Measurements from ENCODE around the gene CCDC106. TPM values are rescaled to one million over a fixed set of nuclear protein-coding genes. Genes with fewer than 3 reads are reported as not detected.

Gene CCDC106
- total RNA-seq, 1 experiment from 2014 or later, result 19.9 TPM

- DNase-seq, result peak; percentile 95
- H3K23me2 ChIP-seq (ENCODE audit: insufficient read length, low read depth, low read length, poor library complexity, severe bottlenecking), result peaks cover 22% of the 10 kb centered on the region
- no peak overlapping the region for H2AFZ ChIP-seq (ENCODE audit: low read length)
- H2AK5ac ChIP-seq (ENCODE audit: insufficient read length, low read length), result no peak overlapping the region
- no peak overlapping the region for H2BK5ac ChIP-seq (ENCODE audit: insufficient read length, low read length)
- Mint-ChIP-seq H3K4me3 (peak overlapping the region; percentile 93 to 94), H3K9me3 (peaks cover 0 to 3% of the 10 kb centered on the region in 2 experiments; a peak in 3 of 5 replicates), H3K36me3 (ENCODE audit: insufficient read depth in 1 of 3, low read depth in 3 of 3) (peaks cover 9 to 54% (median 31%) of the 10 kb centered on the region in 3 experiments), H3K27me3 (ENCODE audit: low read depth) (no peaks in the 10 kb centered on the region; the same call in 1 of the 2 replicates), H3K27ac (peak overlapping the region; percentile 99 to 100 (median 100)), H3K4me1 (peaks cover 28 to 32% of the 10 kb centered on the region in 2 experiments)
- H3K27me3 ChIP-seq (ENCODE audit: insufficient read depth, low read length), result no peaks in the 10 kb centered on the region
- H4K91ac ChIP-seq (ENCODE audit: insufficient read length, low read depth, low read length), result no peak overlapping the region
- no peak overlapping the region for H2BK12ac ChIP-seq (ENCODE audit: insufficient read length, low read depth, low read length)
- TF ChIP-seq CTCF (conservative IDR thresholded peaks at IDR 0.05), result peak; percentile 100
- no peak overlapping the region for H4K8ac ChIP-seq (replicated peaks; ENCODE audit: insufficient read length, low read depth, low read length)
- no CpG with 5 or more reads among the region's 57 CpGs for WGBS (ENCODE audit: extremely low coverage, insufficient read length, low lambda C conversion rate)
- H3K56ac ChIP-seq (ENCODE audit: insufficient read length, low read depth, low read length), result no peak overlapping the region
- H3K9ac ChIP-seq (ENCODE audit: extremely low read depth, insufficient read length, low read length), result peak overlapping the region; percentile 85
- peak overlapping the region; percentile 78 for H3K18ac ChIP-seq (ENCODE audit: insufficient read length, low read depth, low read length)
- H2BK15ac ChIP-seq (ENCODE audit: low read depth, low read length), result no peak overlapping the region
- peak overlapping the region; percentile 79 for H2BK120ac ChIP-seq (ENCODE audit: low read depth, low read length, poor library complexity, severe bottlenecking)
- H3K27ac ChIP-seq (ENCODE audit: insufficient read length, low read depth, low read length), result peak overlapping the region; percentile 36
- no peak overlapping the region for H3K23ac ChIP-seq (ENCODE audit: insufficient read length, low read depth, low read length)
- peak overlapping the region; percentile 98 for H3K4me2 ChIP-seq (ENCODE audit: insufficient read depth, insufficient read length, low read length)
- peaks cover 33% of the 10 kb centered on the region for H3K79me2 ChIP-seq (ENCODE audit: insufficient read depth, low read length)
- H2BK20ac ChIP-seq (ENCODE audit: low read depth, low read length, poor library complexity, severe bottlenecking), result no peak overlapping the region
- no peak overlapping the region for H3K4ac ChIP-seq (ENCODE audit: low read depth, low read length)
- peaks cover 7% of the 10 kb centered on the region; the same call in 1 of the 2 replicates for H3K4me1 ChIP-seq (ENCODE audit: insufficient read depth, low read length)
- H4K5ac ChIP-seq (ENCODE audit: insufficient read length, low read depth, low read length), result no peak overlapping the region
- peaks cover 5% of the 10 kb centered on the region for H4K20me1 ChIP-seq (ENCODE audit: control insufficient read depth, insufficient read depth, insufficient read length)
- no peaks in the 10 kb centered on the region for H3K79me1 ChIP-seq (ENCODE audit: insufficient read depth, low read depth, low read length, poor library complexity, severe bottlenecking)
- H3K9me3 ChIP-seq (ENCODE audit: control insufficient read depth, low read depth, low read length), result no peaks in the 10 kb centered on the region
- no peak overlapping the region for H3T11ph ChIP-seq (ENCODE audit: low read length)
- peak overlapping the region; percentile 89 for H3K14ac ChIP-seq (ENCODE audit: insufficient read depth, low read length)
Observed at GRCh38 chr19:55653651-55654322, 5.8 kb downstream of the CCDC106 start.

All from H9 (cell line).